T-helper 1 cell treated with Interleukin-12 subunit alpha and Interleukin-12 subunit beta and Interleukin-4 antibody, amounts not matched to agents 30 μg/mL and 1 μg/mL, for 36 hours (primary cell): Measurements from ENCODE around the gene TRPM1.

Source experiments
- H3K27ac Mint-ChIP-seq: one replicate; pipeline ENCODE4 v1.8.0; 2021; ENCODE audit warnings: mild to moderate bottlenecking, mixed read lengths
- H3K27me3 Mint-ChIP-seq: one replicate; pipeline ENCODE4 v1.8.0; 2021; ENCODE audit warnings: low read depth, mixed read lengths
- H3K36me3 Mint-ChIP-seq: one replicate; pipeline ENCODE4 v1.8.0; 2021; ENCODE audit warnings: low read depth, mixed read lengths
- H3K4me1 Mint-ChIP-seq: one replicate; pipeline ENCODE4 v1.8.0; 2021; ENCODE audit warnings: low read depth, mixed read lengths
- H3K4me3 Mint-ChIP-seq: one replicate; pipeline ENCODE4 v1.8.0; 2021; ENCODE audit warnings: mild to moderate bottlenecking, moderate library complexity, mixed read lengths
- H3K9me3 Mint-ChIP-seq: one replicate; pipeline ENCODE4 v1.8.0; 2021; ENCODE audit warnings: mixed read lengths

The TRPM1 gene

DNA sequence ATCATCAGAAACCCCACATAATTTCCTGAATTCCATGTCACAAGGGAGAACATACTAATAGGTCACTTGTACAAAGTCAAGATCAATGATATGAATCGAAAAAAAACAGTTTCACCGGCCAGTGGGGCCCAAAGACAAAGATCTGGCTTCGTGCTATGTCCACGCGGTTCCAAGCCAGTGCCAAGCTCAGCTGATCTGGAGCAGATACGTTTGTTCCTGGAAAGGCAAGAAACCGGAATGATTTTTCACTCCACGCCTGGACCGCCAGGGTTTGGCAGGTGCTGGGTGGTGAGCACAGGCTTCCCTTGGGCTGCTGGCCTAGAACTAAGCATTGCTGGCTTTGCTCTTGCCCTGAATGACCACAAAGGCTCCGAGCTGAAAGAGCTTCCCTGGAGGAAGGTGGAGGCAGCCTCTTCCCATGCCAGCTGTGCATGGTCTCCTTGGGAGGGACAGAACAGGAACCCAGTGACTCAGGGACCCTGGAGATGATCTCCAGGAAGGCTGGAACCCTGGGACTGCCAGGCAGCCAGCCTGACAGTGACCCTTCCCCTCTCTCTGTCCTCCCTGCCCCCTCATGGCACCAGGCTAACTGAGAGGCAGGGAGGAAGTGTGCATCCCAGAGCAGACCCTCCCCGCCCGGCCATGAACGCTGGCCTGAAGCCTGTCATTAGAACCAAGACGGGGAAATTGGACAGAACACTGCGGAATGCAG, 40.9 kb downstream of the TRPM1 start:
- Mint-ChIP-seq H3K27ac (no peak overlapping the region), H3K27me3 (peaks cover 20% of the 10 kb centered on the region), H3K36me3 (no peaks in the 10 kb centered on the region), H3K9me3 (no peaks in the 10 kb centered on the region), H3K4me3 (no peak overlapping the region), H3K4me1 (no peaks in the 10 kb centered on the region)

GRCh38 chr15:31058236-31058962, 43.1 kb downstream of the TRPM1 start:
- H3K27me3 Mint-ChIP-seq, result peaks cover 30% of the 10 kb centered on the region
- no peak overlapping the region for H3K27ac Mint-ChIP-seq
- no peak overlapping the region for H3K4me3 Mint-ChIP-seq
- H3K9me3 Mint-ChIP-seq, result no peaks in the 10 kb centered on the region
- no peaks in the 10 kb centered on the region for H3K4me1 Mint-ChIP-seq
- no peaks in the 10 kb centered on the region for H3K36me3 Mint-ChIP-seq

GRCh38 chr15:31051496-31052080, 49.9 kb downstream of the TRPM1 start:
- Mint-ChIP-seq H3K27me3 (peaks cover 19% of the 10 kb centered on the region), H3K36me3 (no peaks in the 10 kb centered on the region), H3K4me3 (no peak overlapping the region), H3K9me3 (no peaks in the 10 kb centered on the region), H3K27ac (no peak overlapping the region), H3K4me1 (peaks cover 4% of the 10 kb centered on the region)

DNA sequence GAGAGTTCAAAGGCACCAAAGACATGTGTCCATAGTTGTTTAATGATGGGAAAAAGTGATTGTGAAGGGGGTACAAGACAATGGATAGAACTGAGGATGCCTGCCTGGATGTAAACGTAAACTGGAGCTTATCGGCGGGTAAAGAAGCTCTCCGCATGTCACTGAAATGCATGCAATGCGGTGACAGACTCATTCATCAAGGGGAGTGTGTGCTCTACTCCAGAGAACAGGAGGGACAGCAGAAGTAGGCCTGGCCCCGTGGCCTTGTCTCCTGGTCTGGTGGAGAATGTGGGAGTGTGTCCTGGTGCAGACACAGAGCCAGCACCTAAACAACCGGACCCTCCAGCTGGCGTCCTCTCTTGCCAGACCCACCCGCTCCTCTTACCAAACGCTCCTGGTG, 50.6 kb downstream of the TRPM1 start:
- H3K36me3 Mint-ChIP-seq, result no peaks in the 10 kb centered on the region
- no peaks in the 10 kb centered on the region for H3K9me3 Mint-ChIP-seq
- H3K27ac Mint-ChIP-seq, result no peak overlapping the region
- peaks cover 16% of the 10 kb centered on the region for H3K27me3 Mint-ChIP-seq
- peaks cover 4% of the 10 kb centered on the region for H3K4me1 Mint-ChIP-seq
- H3K4me3 Mint-ChIP-seq, result no peak overlapping the region

GRCh38 chr15:31049682-31050615, 51.6 kb downstream of the TRPM1 start:
- Mint-ChIP-seq H3K4me3 (no peak overlapping the region), H3K27me3 (peaks cover 13% of the 10 kb centered on the region), H3K36me3 (no peaks in the 10 kb centered on the region), H3K4me1 (peaks cover 4% of the 10 kb centered on the region), H3K27ac (no peak overlapping the region), H3K9me3 (no peaks in the 10 kb centered on the region)

DNA sequence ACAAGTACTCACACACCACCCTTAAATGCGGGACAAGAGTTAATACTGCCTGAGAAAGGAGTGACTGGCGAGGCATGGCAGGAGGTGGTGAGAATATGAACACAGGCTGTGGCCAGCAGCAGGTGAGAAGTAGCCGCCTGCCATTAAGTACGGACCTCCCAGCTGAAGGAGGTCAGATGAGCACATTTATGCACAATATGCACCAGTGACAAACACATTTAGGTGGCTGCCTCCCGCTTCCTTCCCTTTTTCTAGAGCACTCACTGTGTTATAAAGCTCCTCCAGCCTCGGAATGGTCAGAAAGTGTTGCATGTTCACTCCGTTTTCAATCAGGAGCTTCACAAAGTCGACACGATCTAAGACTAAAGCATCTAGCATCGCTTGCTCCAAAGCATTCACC, 52.4 kb downstream of the TRPM1 start:
- Mint-ChIP-seq H3K27me3 (peaks cover 13% of the 10 kb centered on the region), H3K9me3 (no peaks in the 10 kb centered on the region), H3K4me3 (no peak overlapping the region), H3K36me3 (no peaks in the 10 kb centered on the region), H3K4me1 (peaks cover 4% of the 10 kb centered on the region), H3K27ac (no peak overlapping the region)

- Mint-ChIP-seq H3K27ac (no peak overlapping the region), H3K36me3 (no peaks in the 10 kb centered on the region), H3K4me1 (peaks cover 4% of the 10 kb centered on the region)
Measured at GRCh38 chr15:31047437-31047836, 54.1 kb downstream of the TRPM1 start.

GRCh38 chr15:31046759-31047359, 54.7 kb downstream of the TRPM1 start:
- Mint-ChIP-seq H3K36me3 (no peaks in the 10 kb centered on the region), H3K4me3 (no peak overlapping the region), H3K9me3 (no peaks in the 10 kb centered on the region), H3K27me3 (peaks cover 14% of the 10 kb centered on the region), H3K4me1 (peaks cover 4% of the 10 kb centered on the region), H3K27ac (no peak overlapping the region)

More at GRCh38 chr15:31047437-31047836, 54.1 kb downstream of the TRPM1 start:
- Mint-ChIP-seq H3K4me3 (no peak overlapping the region), H3K9me3 (no peaks in the 10 kb centered on the region), H3K27me3 (peaks cover 14% of the 10 kb centered on the region)

DNA sequence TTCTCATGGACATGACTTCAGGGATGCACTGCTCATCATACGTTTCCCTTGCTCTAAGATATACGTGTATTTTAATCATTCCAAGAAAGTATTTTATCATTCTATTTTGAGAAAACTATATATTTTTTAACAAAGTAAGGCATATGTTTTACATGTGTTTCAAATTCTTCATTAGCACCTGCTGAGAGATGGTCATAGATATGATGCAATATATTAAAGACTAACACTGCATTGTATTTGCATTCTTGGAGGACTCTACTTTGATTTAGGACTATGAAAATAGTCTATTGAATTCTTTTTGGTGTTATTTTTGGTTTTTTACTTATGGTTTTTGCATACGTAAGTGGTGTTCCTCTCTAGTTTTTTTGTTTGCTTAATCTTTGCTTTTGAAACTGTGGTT, 55.9 kb downstream of the TRPM1 start:
- peaks cover 16% of the 10 kb centered on the region for H3K27me3 Mint-ChIP-seq
- peaks cover 4% of the 10 kb centered on the region for H3K4me1 Mint-ChIP-seq
- no peak overlapping the region for H3K4me3 Mint-ChIP-seq
- H3K36me3 Mint-ChIP-seq, result no peaks in the 10 kb centered on the region
- H3K27ac Mint-ChIP-seq, result no peak overlapping the region
- no peaks in the 10 kb centered on the region for H3K9me3 Mint-ChIP-seq

- no peaks in the 10 kb centered on the region for H3K36me3 Mint-ChIP-seq
- H3K4me3 Mint-ChIP-seq, result no peak overlapping the region
- H3K27ac Mint-ChIP-seq, result no peak overlapping the region
- H3K9me3 Mint-ChIP-seq, result no peaks in the 10 kb centered on the region
- peaks cover 17% of the 10 kb centered on the region for H3K27me3 Mint-ChIP-seq
- no peaks in the 10 kb centered on the region for H3K4me1 Mint-ChIP-seq
Measured at GRCh38 chr15:31042751-31043150, 58.8 kb downstream of the TRPM1 start.

- no peaks in the 10 kb centered on the region for H3K36me3 Mint-ChIP-seq
- peaks cover 17% of the 10 kb centered on the region for H3K27me3 Mint-ChIP-seq
- H3K4me3 Mint-ChIP-seq, result no peak overlapping the region
- no peaks in the 10 kb centered on the region for H3K9me3 Mint-ChIP-seq
- H3K27ac Mint-ChIP-seq, result no peak overlapping the region
- H3K4me1 Mint-ChIP-seq, result no peaks in the 10 kb centered on the region
Measured at GRCh38 chr15:31041610-31042009, 59.9 kb downstream of the TRPM1 start.

DNA sequence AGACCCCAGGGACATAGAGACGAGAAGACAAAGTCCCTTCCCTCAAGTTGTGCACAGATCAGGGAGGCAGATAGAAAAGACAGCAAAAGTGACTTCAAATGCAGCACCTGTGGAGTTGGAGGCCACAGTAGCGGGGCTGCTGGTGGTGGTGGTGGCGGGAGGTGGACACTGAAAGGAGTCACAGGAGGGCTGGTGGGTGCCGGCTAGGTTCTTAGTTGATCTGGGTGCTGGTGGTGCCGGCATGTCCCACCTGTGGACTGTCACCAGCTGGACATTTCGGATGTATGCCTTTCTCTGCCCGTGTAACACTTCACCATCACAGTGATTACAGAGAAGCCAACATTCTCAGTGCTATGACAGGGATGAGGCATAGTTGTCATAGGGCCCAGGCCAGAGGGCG, 60.9 kb downstream of the TRPM1 start:
- H3K9me3 Mint-ChIP-seq, result no peaks in the 10 kb centered on the region
- no peaks in the 10 kb centered on the region for H3K4me1 Mint-ChIP-seq
- peaks cover 17% of the 10 kb centered on the region for H3K27me3 Mint-ChIP-seq
- H3K27ac Mint-ChIP-seq, result no peak overlapping the region
- H3K4me3 Mint-ChIP-seq, result no peak overlapping the region
- no peaks in the 10 kb centered on the region for H3K36me3 Mint-ChIP-seq

GRCh38 chr15:31039961-31040360, 61.6 kb downstream of the TRPM1 start:
- Mint-ChIP-seq H3K27ac (no peak overlapping the region), H3K4me3 (no peak overlapping the region)

More at GRCh38 chr15:31039961-31040360, 61.6 kb downstream of the TRPM1 start:
- Mint-ChIP-seq H3K27me3 (peaks cover 13% of the 10 kb centered on the region), H3K9me3 (no peaks in the 10 kb centered on the region), H3K4me1 (no peaks in the 10 kb centered on the region), H3K36me3 (no peaks in the 10 kb centered on the region)
